GM23248 (cell line): ENCODE data around the gene PAQR7. TPM values are rescaled to one million over a fixed set of nuclear protein-coding genes. Genes with fewer than 3 reads are reported as not detected.

Source experiments
- DNase-seq: peaks from one replicate; pipeline ENCODE4 v3.0.0-alpha.2; 2015
- H2AFZ ChIP-seq: fragments of 200-600 bp; sonication (generic); 2 replicates; pipeline ENCODE4 v1.6.1; 2016; ENCODE audit warnings: antibody characterized with exemption
- H3F3A ChIP-seq: fragments of 200-600 bp; sonication (generic); 2 replicates; pipeline ENCODE4 v1.6.1; 2016; ENCODE audit warnings: mild to moderate bottlenecking, antibody characterized with exemption, mixed run types; ENCODE audit not compliant: insufficient read depth
- H3K27ac ChIP-seq: fragments of 200-600 bp; sonication (generic); 2 replicates; pipeline ENCODE4 v1.5.1; 2016; ENCODE audit warnings: mild to moderate bottlenecking
- H3K27me3 ChIP-seq: fragments of 200-600 bp; sonication (generic); replicated peaks from 2 replicates; pipeline ENCODE4 v1.6.1; 2016; ENCODE audit warnings: mild to moderate bottlenecking; ENCODE audit not compliant: insufficient read depth
- H3K36me3 ChIP-seq: fragments of 200-600 bp; sonication (generic); 2 replicates; pipeline ENCODE4 v1.6.1; 2016; ENCODE audit warnings: low read depth, mild to moderate bottlenecking
- H3K4me1 ChIP-seq: fragments of 200-600 bp; sonication (generic); 2 replicates; pipeline ENCODE4 v1.6.1; 2016; ENCODE audit warnings: mild to moderate bottlenecking; ENCODE audit not compliant: insufficient read depth
- H3K4me2 ChIP-seq: fragments of 200-600 bp; sonication (generic); one replicate; pipeline ENCODE4 v1.6.1; 2016; ENCODE audit warnings: mild to moderate bottlenecking; ENCODE audit not compliant: unreplicated experiment
- H3K4me3 ChIP-seq: fragments of 200-600 bp; sonication (generic); 2 replicates; pipeline ENCODE4 v1.5.1; 2016; ENCODE audit warnings: mild to moderate bottlenecking
- H3K79me2 ChIP-seq: fragments of 200-600 bp; sonication (generic); 2 replicates; pipeline ENCODE4 v1.6.1; 2016; ENCODE audit warnings: mild to moderate bottlenecking; ENCODE audit not compliant: insufficient read depth
- H3K9ac ChIP-seq: fragments of 200-600 bp; sonication (generic); 2 replicates; pipeline ENCODE4 v1.6.1; 2016; ENCODE audit warnings: mild to moderate bottlenecking
- H3K9me2 ChIP-seq: fragments of 200-600 bp; sonication (generic); 2 replicates; pipeline ENCODE4 v1.6.1; 2016; ENCODE audit warnings: mixed run types, mild to moderate bottlenecking, moderate library complexity; ENCODE audit not compliant: insufficient read depth
- H3K9me3 ChIP-seq: fragments of 200-600 bp; sonication (generic); one replicate; pipeline ENCODE4 v1.6.1; 2017; ENCODE audit warnings: low read depth
- H4K20me1 ChIP-seq: fragments of 200-600 bp; sonication (generic); 2 replicates; pipeline ENCODE4 v1.6.0; 2016; ENCODE audit not compliant: insufficient read depth
- EZH2 ChIP-seq: fragments of 200-600 bp; sonication (generic); IDR thresholded peaks from 2 replicates; pipeline ENCODE4 v1.6.1; 2018; ENCODE audit warnings: antibody characterized with exemption, mild to moderate bottlenecking; ENCODE audit not compliant: insufficient read depth, poor library complexity, severe bottlenecking
- EZH2phosphoT487 ChIP-seq: fragments of 200-600 bp; sonication (generic); IDR thresholded peaks from 2 replicates; pipeline ENCODE4 v1.6.1; 2018; ENCODE audit warnings: antibody characterized with exemption, moderate library complexity, mild to moderate bottlenecking, low read depth; ENCODE audit not compliant: insufficient read depth
- WGBS, 2 experiments: methylation state at CpG; one replicate each; pipeline ENCODE4 v1.1.6; 2015 to 2017; ENCODE audit warnings: low lambda C conversion rate in 2 of 2, low coverage in 1 of 2; ENCODE audit errors: missing lambda C conversion rate in 2 of 2; 5-methylcytosine and 5-hydroxymethylcytosine counted together
- in situ Hi-C: fragments of 300-500 bp; cut with MboI; formaldehyde crosslinking; loops from 2 replicates; pipeline ENCODE4 v1.15.0; 2020
- polyA plus RNA-seq: library from polyadenylated mRNA; unstranded; fragments of >200 nt; fragmentation: Nextera tagmentation; extraction: Ambion mirVana; gene quantifications from 2 replicates; pipeline ENCODE4 v1.2.1, GENCODE V29; 2016
- total RNA-seq: library from RNA; depleted of rRNA; stranded (reverse); fragments of >200 nt; shearing (Covaris generic); gene quantifications from 2 replicates; pipeline ENCODE4 v1.2.3, GENCODE V29; 2014

The PAQR7 gene
- total and polyA plus RNA-seq, 2 experiments from 2014 or later = 12.7 to 20.6 TPM

- Histone ChIP-seq H3K9me2 (no peaks in the 10 kb centered on the region), H3K27me3 (no peaks in the 10 kb centered on the region), H3K79me2 (peaks cover 38% of the 10 kb centered on the region), H3K9ac (peak overlapping the region; percentile 83), H2AFZ (peak overlapping the region; percentile 84), H3K4me3 (peak overlapping the region; percentile 82), H3K4me1 (peaks cover 25% of the 10 kb centered on the region), H3K4me2 (peak overlapping the region; percentile 89), H3K27ac (peak overlapping the region; percentile 61), H3K36me3 (no peaks in the 10 kb centered on the region), H4K20me1 (no peaks in the 10 kb centered on the region), H3F3A (peaks cover 18% of the 10 kb centered on the region), H3K9me3 (no peaks in the 10 kb centered on the region)
- TF ChIP-seq EZH2 (no peak), EZH2phosphoT487 (no peak)
- WGBS, 2 experiments = 13 to 16% methylated on average over 6 of the region's 6 CpGs
- DNase-seq = peak; percentile 29
- in situ Hi-C loops = loop anchor here (25.0 kb wide), 1 partner anchor 581 kb away; the partner anchor contains the start of genes RSRP1 and SYF2
These were observed 56.9 kb downstream of the PAQR7 start for GRCh38 chr1:25818569-25818968.

- in situ Hi-C loops = loop anchor here (25.0 kb wide), 1 partner anchor 581 kb away; the partner anchor contains the start of genes RSRP1 and SYF2
- H4K20me1 ChIP-seq = no peaks in the 10 kb centered on the region
- peak overlapping the region; percentile 61; the same call in 1 of the 2 replicates for H3K27ac ChIP-seq
- 51 to 57% methylated on average over 8 of the region's 8 CpGs for WGBS, 2 experiments
- H3K27me3 ChIP-seq = no peaks in the 10 kb centered on the region
- peak overlapping the region; percentile 82; the same call in 1 of the 2 replicates for H3K4me3 ChIP-seq
- H3K4me1 ChIP-seq = peaks cover 25% of the 10 kb centered on the region
- peaks cover 18% of the 10 kb centered on the region for H3F3A ChIP-seq
- no peak for TF ChIP-seq EZH2phosphoT487
- no peak for TF ChIP-seq EZH2
- H3K9me2 ChIP-seq = no peaks in the 10 kb centered on the region
- no peaks in the 10 kb centered on the region for H3K9me3 ChIP-seq
- H3K4me2 ChIP-seq = peak overlapping the region; percentile 89
- H3K79me2 ChIP-seq = peaks cover 32% of the 10 kb centered on the region
- no peaks in the 10 kb centered on the region for H3K36me3 ChIP-seq
- H2AFZ ChIP-seq = peak overlapping the region; percentile 84; the same call in 1 of the 2 replicates
- H3K9ac ChIP-seq = peak overlapping the region; percentile 83
- DNase-seq = no peak
These were observed 57.5 kb downstream of the PAQR7 start for GRCh38 chr1:25817840-25818501.

GRCh38 chr1:25816112-25816718, 59.3 kb downstream of the PAQR7 start:
- H4K20me1 ChIP-seq = no peaks in the 10 kb centered on the region
- WGBS, 2 experiments = 91 to 92% methylated on average over 15 of the region's 15 CpGs

GRCh38 chr1:25815208-25816111, 60.0 kb downstream of the PAQR7 start:
- in situ Hi-C loops = loop anchor here (25.0 kb wide), 1 partner anchor 578 kb away; the partner anchor contains the start of genes RSRP1 and SYF2
- 91 to 92% methylated on average over 18 to 24 of the region's 24 CpGs for WGBS, 2 experiments

More at GRCh38 chr1:25816112-25816718, 59.3 kb downstream of the PAQR7 start:
- Histone ChIP-seq H2AFZ (no peak overlapping the region), H3K4me3 (no peak overlapping the region), H3K4me2 (no peak overlapping the region), H3K9ac (no peak overlapping the region), H3K79me2 (peaks cover 15% of the 10 kb centered on the region), H3K36me3 (no peaks in the 10 kb centered on the region), H3K4me1 (peaks cover 18% of the 10 kb centered on the region), H3K9me2 (no peaks in the 10 kb centered on the region), H3K27me3 (no peaks in the 10 kb centered on the region), H3K9me3 (no peaks in the 10 kb centered on the region), H3K27ac (no peak overlapping the region), H3F3A (peaks cover 16% of the 10 kb centered on the region)
- TF ChIP-seq EZH2 = no peak
- no peak for TF ChIP-seq EZH2phosphoT487
- in situ Hi-C loops = loop anchor here (25.0 kb wide), 1 partner anchor 579 kb away; the partner anchor contains the start of genes RSRP1 and SYF2
- DNase-seq = no peak

More at GRCh38 chr1:25815208-25816111, 60.0 kb downstream of the PAQR7 start:
- Histone ChIP-seq H2AFZ (no peak overlapping the region), H3K79me2 (peaks cover 7% of the 10 kb centered on the region), H4K20me1 (no peaks in the 10 kb centered on the region), H3K4me2 (no peak overlapping the region), H3K36me3 (no peaks in the 10 kb centered on the region), H3K4me3 (no peak overlapping the region), H3K27me3 (no peaks in the 10 kb centered on the region), H3K9me2 (no peaks in the 10 kb centered on the region), H3K27ac (no peak overlapping the region), H3K9ac (no peak overlapping the region), H3K4me1 (peaks cover 15% of the 10 kb centered on the region), H3K9me3 (no peaks in the 10 kb centered on the region), H3F3A (peaks cover 12% of the 10 kb centered on the region)
- DNase-seq = no peak
- TF ChIP-seq EZH2phosphoT487 (no peak), EZH2 (no peak)
